HL-60/S4 treated with retinoic acid at 250 ng/mL for 4 days and 3 days (cell line): Measurements from ENCODE around the gene PTCD1.

ENCODE experiments used
- in situ Hi-C: fragments of 300-500 bp; cut with MboI; formaldehyde crosslinking; loops from 2 replicates; pipeline ENCODE4 v1.7.0; 2022; ENCODE audit warnings: low sequenced_read_pairs

Gene PTCD1

DNA sequence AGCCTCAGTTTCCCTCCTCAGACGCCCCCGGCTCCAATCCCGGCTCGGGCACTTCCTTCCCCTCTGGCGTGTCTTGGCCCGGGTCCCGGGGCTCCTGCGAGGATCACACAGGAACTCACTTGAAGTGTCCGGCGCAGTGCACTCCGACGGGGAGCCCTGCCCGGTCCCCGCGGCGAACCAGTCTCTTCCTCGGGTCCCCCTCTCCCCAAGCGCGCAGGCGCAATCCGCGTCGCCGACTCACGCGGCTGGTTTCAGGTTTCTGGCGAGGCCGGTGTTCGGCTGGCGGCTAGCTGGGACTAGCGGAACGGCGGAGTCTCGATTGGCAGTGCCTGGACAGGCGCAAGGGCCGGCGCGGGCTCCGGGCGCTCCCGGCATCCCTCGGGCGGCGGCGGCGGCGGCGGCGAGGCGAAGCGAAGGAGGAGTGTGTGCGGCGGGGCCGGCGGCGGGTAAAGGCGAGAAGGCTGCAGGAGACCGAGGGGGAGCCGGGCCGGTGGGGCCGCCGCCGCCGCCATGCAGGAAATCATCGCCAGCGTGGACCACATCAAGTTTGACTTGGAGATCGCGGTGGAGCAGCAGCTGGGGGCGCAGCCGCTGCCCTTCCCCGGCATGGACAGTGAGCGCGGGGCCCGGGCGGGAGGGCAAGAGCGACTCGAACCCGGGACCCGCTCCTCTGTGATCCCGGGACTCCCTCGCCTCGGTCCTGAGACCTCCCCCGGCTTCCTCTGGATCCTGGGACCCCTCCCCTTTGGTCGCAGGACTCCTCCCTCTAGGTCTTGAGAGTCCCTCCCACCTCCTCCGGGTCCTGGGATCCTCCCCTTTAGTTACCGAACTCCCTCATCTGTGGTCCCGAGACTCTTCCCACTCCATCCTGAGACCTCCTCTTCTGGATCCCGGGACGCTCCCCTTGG lies at the start of gene PTCD1, which contains the start of gene CPSF4:
Gene PTCD1 (minus strand): TSS at position 226 of the 908 bp plus-strand sequence. CDS start 3,556 bp downstream, outside the sequence.
Gene CPSF4 (plus strand): TSS at position 371 of the 908 bp plus-strand sequence. CDS start 140 bp downstream, at position 511.
- in situ Hi-C loops: no loop called here

DNA sequence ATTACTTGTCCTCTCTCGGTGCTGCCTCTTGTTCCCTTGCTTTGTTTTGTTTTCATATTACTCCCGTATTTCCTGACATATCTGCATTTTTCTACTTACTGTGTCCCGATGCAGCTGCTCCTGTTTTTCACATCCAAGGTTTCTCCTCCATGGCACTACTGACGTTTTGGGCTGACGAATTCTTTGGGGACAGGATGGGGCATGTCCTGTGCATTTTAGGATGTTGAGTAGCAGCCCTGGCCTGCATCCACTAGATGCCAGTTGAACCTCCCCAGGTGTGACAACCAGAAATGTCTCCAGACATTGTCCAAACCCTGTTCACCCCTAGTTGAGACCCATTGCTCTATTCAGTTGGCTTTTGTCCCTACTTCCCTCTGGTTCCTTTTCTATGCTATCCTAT lies 46.5 kb upstream of the PTCD1 start:
- in situ Hi-C loops: no loop called here

DNA sequence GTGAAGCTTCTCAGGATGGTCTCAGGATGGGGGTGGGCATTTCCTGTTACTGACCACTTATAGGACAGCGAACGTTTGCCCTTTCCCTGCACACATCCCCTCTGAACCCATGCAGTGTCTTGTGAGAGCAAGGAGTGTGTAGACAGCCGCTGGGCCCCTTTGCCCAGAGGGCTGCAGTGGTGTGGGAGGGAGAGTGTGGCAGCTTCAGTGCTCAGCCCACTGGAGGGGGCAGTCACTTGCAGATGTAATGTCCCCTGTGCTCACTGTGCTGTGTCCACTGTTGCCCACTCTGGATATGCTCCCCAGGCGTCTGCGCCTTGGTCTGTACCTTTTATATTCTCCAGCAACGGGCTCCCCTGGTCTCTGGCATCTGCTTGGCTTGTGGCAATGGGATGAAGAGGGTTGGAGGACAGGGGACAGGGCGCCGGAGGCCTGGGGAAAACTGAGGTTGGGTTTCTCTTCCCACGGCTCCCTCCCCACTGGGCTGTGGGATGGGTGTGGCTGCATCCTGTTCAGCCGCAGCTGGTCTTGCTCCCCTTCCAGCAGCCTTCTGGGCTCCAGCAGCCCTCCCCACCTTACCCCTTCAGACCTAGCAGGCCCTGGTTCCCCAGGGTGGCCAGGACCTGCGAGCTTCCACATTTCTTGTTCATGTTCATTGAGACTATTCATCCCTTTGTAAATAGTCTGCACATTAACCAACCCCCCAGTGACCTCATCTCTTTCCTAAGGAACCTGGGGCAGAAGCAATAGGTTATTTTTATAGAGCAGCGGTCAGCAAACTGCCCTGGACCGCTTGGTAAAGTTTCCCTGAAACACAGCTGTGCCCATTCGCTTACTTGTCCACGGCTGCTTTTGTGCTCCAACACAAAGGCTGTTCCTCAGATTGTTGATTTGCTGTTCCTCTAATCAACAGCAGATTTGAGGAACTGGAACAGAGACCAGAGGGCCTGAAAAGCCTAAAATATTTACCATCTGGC lies 40.2 kb upstream of the PTCD1 start:
- in situ Hi-C loops: no loop called here

GRCh38 chr7:99476107-99476506 lies 37.5 kb upstream of the PTCD1 start:
- in situ Hi-C loops: no loop called here

- in situ Hi-C loops: no loop called here
Observed at GRCh38 chr7:99473315-99473596, 34.7 kb upstream of the PTCD1 start.

- in situ Hi-C loops: no loop called here
Observed at GRCh38 chr7:99472561-99473314, 34.1 kb upstream of the PTCD1 start, which contains the start of gene ZNF789. ZNF789 (plus strand) TSS chr7:99472890; CDS start chr7:99476457, 3,567 bp downstream.

DNA sequence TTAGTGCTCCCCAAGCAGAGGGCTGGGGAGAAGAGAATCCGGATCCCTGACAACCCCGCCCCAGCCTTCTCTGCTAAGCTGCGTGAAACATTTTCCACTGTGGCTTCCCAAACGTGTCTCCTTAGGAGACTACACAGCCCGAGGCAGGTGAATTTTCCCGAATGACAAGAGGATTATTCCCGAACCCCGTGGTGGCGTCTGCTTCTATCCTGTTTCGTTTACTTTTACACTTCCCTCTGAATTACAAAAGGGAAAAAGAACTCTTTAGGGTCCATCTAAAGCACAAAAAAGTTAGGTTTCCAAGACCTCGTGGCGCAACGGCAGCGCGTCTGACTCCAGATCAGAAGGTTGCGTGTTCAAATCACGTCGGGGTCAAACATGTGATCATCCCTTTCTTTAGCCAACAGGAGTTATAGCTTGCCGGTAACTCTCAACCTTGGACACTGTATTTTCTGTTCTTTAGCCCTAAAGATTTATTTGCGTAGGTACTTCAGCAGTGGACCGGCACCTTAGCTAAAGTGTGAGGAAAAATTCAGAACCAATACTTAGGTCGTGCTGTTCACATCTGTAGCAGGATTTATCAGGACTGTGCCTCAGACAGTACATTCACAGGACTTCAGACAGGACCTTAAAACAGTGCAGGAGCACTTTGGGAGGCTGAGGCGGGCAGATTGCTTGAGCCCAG lies 30.9 kb upstream of the PTCD1 start:
- in situ Hi-C loops: no loop called here

DNA sequence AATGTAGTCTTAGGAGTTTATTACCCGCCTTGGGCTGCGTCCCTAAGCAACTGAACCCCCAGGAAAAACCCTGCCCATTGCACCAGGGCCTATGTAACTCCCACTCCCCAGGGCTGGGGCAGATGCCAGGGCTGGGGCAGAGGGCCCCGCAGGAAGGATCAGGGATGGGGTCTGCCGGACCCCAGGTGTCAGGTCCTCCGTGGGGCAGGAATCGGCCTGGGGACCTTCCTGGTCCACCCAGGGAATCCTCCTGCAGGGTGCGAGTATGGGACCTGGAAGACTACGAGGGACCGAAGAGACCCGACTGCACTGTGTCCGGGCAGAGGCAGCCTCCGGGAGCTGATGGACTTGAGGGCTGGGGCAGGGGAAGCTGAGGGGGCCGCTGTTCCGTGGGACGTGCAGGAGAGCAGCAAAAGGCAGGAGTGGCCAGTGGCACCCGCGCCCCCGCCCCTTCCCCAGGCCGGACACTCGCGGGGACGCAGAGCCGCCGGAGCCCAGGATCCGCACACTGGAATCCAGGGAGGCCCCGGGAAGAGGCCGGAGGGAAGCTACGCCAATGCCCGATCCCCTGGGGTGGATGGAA lies 29.8 kb upstream of the PTCD1 start:
- in situ Hi-C loops: no loop called here

DNA sequence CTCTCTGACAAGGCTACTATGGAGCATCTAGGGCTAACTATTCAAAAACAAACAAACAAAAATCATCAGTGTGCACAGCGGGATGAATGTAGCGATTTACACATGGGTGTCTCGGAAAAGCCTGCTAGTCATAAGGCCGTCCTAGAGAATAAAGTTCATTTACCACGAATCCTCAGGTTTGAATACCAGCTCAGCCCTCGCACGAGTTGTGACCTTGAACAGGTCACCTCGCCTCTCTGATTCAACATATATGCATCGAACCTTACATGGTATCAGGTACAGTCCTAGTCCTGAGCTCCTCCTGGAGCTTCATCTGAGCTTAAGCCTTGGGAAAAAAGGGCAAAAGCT lies 26.8 kb upstream of the PTCD1 start:
- in situ Hi-C loops: no loop called here

DNA sequence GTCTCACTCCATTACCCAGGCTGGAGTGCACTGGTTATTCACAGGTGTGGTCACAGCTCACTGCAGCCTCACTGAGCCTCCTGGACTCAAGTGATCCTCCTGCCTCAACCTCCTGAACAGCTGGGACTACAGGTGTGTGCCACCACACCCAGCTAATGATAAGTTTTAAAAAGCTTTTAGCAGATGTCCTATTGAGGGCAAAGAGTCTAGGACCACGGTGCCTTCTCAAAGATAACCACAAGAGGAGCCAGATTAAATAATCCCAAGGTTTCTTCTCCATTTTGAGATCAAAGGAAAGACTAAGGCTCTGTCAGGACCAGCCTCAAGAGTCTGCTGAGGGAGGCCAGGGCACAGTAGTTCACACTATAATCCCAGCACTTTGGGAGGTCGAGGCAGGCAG lies 22.6 kb upstream of the PTCD1 start:
- in situ Hi-C loops: no loop called here

DNA sequence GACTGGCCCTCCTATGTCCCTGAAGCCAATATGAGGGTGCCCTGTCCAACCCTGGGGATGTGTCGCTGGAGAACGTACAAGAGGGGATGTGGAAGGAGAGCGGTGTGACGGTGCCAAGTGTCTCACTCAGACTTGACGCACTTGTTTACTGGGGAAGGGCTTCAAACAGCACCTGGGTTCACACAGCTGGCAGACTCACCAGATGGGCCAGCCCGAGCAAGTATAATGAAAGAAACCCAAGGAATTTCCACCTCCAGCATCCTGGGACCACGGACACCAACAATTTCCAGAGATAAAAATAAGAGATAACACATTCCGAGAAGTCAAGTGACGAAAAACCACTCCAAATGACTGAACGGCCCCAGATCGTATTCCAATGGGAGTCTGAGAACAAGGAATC lies 22.1 kb upstream of the PTCD1 start:
- in situ Hi-C loops: no loop called here

- in situ Hi-C loops: no loop called here
Observed at GRCh38 chr7:99459087-99459486, 20.5 kb upstream of the PTCD1 start.

GRCh38 chr7:99457650-99458493 lies 19.3 kb upstream of the PTCD1 start:
- in situ Hi-C loops: no loop called here

DNA sequence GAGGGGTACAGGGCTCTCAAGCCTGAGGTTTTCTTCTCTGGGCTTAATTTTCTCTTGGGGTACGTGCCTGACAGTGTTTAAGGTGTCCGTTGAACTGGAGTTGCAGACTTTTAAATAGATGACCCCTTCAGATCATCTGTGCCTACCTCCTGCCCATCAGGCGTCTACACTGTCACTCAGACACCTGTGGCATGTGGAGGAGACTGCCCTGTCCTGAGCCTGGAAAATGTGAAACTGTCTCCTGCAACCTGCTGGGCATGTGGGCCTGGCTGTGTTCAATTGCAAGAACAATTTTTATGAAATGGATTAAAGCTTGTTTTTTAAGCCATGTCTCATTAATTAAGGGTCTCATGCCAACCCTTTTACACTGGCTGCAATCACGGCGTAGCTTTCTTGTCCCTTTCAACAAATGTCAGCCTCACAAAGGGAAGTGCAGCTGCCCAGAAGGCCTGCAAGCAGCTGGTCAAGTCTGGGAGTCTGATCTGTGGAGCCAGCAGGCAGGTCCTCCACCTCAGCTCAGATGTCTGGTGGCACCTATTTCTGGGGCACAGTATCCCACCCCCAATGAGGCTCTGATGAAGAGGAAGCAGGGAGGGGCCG lies 18.6 kb upstream of the PTCD1 start:
- in situ Hi-C loops: no loop called here

DNA sequence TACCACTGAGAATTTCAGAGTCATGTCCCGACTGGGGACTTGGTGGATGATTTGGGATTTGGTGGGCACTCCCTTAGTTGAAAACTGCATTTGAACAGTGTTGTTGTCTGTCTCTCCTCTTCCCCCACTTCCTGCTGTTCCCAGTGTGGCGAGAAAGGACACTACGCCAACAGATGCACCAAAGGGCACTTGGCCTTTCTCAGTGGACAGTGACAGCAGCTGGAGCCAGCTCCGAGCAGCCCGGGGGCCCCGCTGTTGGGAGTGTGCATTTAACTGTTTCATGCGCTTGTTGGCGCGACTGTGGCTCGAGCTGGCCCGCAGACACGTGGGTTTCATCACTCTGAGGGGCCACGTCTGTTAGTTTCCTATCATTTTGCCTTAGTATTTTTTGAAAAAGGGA lies 17.7 kb upstream of the PTCD1 start:
- in situ Hi-C loops: no loop called here

GRCh38 chr7:99455874-99456273 lies 17.3 kb upstream of the PTCD1 start:
- in situ Hi-C loops: no loop called here

DNA sequence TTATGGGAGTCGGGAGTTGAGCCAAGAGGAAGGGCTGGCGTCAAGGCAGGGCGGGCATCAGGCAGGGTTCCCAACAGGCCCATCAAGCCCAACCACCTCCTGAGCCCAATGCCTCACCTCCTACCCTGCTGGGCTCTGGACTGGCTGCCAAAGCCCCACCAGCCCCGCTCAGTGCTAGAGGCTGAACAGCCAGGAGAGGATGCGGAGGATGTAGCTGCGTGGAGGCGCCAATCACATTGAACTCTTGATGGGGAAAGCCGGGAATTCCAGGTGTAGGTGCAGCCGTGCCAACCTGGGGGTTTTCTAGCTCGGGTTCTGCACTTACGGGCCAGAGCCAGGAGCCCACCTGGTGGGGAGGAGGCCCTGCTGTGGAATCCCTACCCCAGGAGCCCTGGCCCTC lies 14.5 kb upstream of the PTCD1 start:
- in situ Hi-C loops: no loop called here

GRCh38 chr7:99452541-99452940 lies 13.9 kb upstream of the PTCD1 start:
- in situ Hi-C loops: no loop called here

DNA sequence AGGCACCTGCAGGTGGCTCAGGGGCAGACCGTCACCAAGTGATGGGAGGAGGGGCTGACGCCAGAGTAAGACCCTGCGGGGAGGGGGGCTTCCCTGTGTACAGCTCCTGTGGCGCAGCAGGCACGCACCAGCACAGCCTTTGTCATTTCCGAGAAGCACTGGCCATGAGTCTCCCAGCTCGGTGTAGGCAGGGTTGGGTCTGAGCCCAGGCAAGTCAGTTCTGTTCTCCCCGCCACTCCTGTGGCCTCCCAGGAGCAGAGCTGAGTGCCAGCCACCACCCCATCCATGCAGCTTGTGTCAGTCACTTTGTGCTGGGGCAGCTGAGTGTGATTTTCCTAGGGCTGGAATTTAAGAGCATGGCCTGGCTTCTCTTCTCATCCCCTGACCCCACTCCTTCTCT lies 13.3 kb upstream of the PTCD1 start:
- in situ Hi-C loops: no loop called here
